ENCODE results near the gene CFAP45.
"Not testable (repeated sequence)": the region's sequence is repeated elsewhere in the genome, so short reads cannot be mapped to it uniquely, and the experiment has no call there.

Gene CFAP45

GRCh38 chr1:159904036-159904435 lies 4.1 kb upstream of the CFAP45 start:
- not testable (repeated sequence) for H3K4me3 ChIP-seq (ENCODE audit: low read depth in 1 of 5, low read length in 5 of 5); H3K36me3 ChIP-seq (ENCODE audit: control insufficient read depth in 5 of 5, insufficient read depth in 5 of 5, low read length in 5 of 5); H3K9ac ChIP-seq (ENCODE audit: low read length in 5 of 5); H3K27ac ChIP-seq (ENCODE audit: low read depth, low read length); H3K9me3 ChIP-seq (ENCODE audit: control insufficient read depth in 5 of 5, low read length in 5 of 5); H3K27me3 ChIP-seq (ENCODE audit: control insufficient read depth in 5 of 5, insufficient read depth in 4 of 5, low read length in 5 of 5)
- peaks cover 0 to 16% (median 9%) of the 10 kb centered on the region in 5 donors for H3K4me1 ChIP-seq (ENCODE audit: control insufficient read depth in 5 of 5, insufficient read depth in 5 of 5, low read length in 5 of 5)

- no peaks in the 10 kb centered on the region for H3K36me3 ChIP-seq (ENCODE audit: control insufficient read depth in 5 of 5, insufficient read depth in 5 of 5, low read length in 5 of 5)
- no peak overlapping the region for H3K9ac ChIP-seq (ENCODE audit: low read length in 5 of 5)
- peaks cover 0 to 17% (median 14%) of the 10 kb centered on the region in 5 donors for H3K4me1 ChIP-seq (ENCODE audit: control insufficient read depth in 5 of 5, insufficient read depth in 5 of 5, low read length in 5 of 5)
- H3K4me3 ChIP-seq (ENCODE audit: low read depth in 1 of 5, low read length in 5 of 5) = no peak overlapping the region
- no peaks in the 10 kb centered on the region for H3K27me3 ChIP-seq (ENCODE audit: control insufficient read depth in 5 of 5, insufficient read depth in 4 of 5, low read length in 5 of 5)
- H3K27ac ChIP-seq (ENCODE audit: low read depth, low read length) = no peak overlapping the region
- H3K9me3 ChIP-seq (ENCODE audit: control insufficient read depth in 5 of 5, low read length in 5 of 5) = no peaks in the 10 kb centered on the region
These were observed 2.6 kb upstream of the CFAP45 start for GRCh38 chr1:159902541-159902940.

- H3K36me3 ChIP-seq (ENCODE audit: control insufficient read depth in 5 of 5, insufficient read depth in 5 of 5, low read length in 5 of 5) = no peaks in the 10 kb centered on the region
- H3K4me1 ChIP-seq (ENCODE audit: control insufficient read depth in 5 of 5, insufficient read depth in 5 of 5, low read length in 5 of 5) = peaks cover 0 to 26% (median 17%) of the 10 kb centered on the region in 5 donors
- no peak overlapping the region for H3K4me3 ChIP-seq (ENCODE audit: low read depth in 1 of 5, low read length in 5 of 5)
- H3K9me3 ChIP-seq (ENCODE audit: control insufficient read depth in 5 of 5, low read length in 5 of 5) = no peaks in the 10 kb centered on the region
- H3K27me3 ChIP-seq (ENCODE audit: control insufficient read depth in 5 of 5, insufficient read depth in 4 of 5, low read length in 5 of 5) = no peaks in the 10 kb centered on the region
- no peak overlapping the region for H3K27ac ChIP-seq (ENCODE audit: low read depth, low read length)
- no peak overlapping the region for H3K9ac ChIP-seq (ENCODE audit: low read length in 5 of 5)
These were observed 893 bp upstream of the CFAP45 start for GRCh38 chr1:159900755-159901360.

- H3K27ac ChIP-seq (ENCODE audit: low read depth, low read length); H3K4me3 ChIP-seq (ENCODE audit: low read depth in 1 of 5, low read length in 5 of 5): not testable (repeated sequence)
- H3K4me1 ChIP-seq (ENCODE audit: control insufficient read depth in 5 of 5, insufficient read depth in 5 of 5, low read length in 5 of 5) = peaks cover 0 to 34% (median 28%) of the 10 kb centered on the region in 5 donors
These were observed 331 bp downstream of the CFAP45 start for GRCh38 chr1:159899634-159900033.

GRCh38 chr1:159898527-159898926 lies 1.4 kb downstream of the CFAP45 start:
- peaks cover 0 to 34% (median 28%) of the 10 kb centered on the region in 5 donors for H3K4me1 ChIP-seq (ENCODE audit: control insufficient read depth in 5 of 5, insufficient read depth in 5 of 5, low read length in 5 of 5)
- no peaks in the 10 kb centered on the region for H3K9me3 ChIP-seq (ENCODE audit: control insufficient read depth in 5 of 5, low read length in 5 of 5)
- H3K27me3 ChIP-seq (ENCODE audit: control insufficient read depth in 5 of 5, insufficient read depth in 4 of 5, low read length in 5 of 5) = no peaks in the 10 kb centered on the region
- H3K36me3 ChIP-seq (ENCODE audit: control insufficient read depth in 5 of 5, insufficient read depth in 5 of 5, low read length in 5 of 5) = no peaks in the 10 kb centered on the region
- H3K9ac ChIP-seq (ENCODE audit: low read length in 5 of 5) = no peak overlapping the region
- no peak overlapping the region for H3K27ac ChIP-seq (ENCODE audit: low read depth, low read length)
- no peak overlapping the region for H3K4me3 ChIP-seq (ENCODE audit: low read depth in 1 of 5, low read length in 5 of 5)

More at GRCh38 chr1:159899634-159900033, 331 bp downstream of the CFAP45 start:
- H3K27me3 ChIP-seq (ENCODE audit: control insufficient read depth in 5 of 5, insufficient read depth in 4 of 5, low read length in 5 of 5); H3K9ac ChIP-seq (ENCODE audit: low read length in 5 of 5); H3K36me3 ChIP-seq (ENCODE audit: control insufficient read depth in 5 of 5, insufficient read depth in 5 of 5, low read length in 5 of 5); H3K9me3 ChIP-seq (ENCODE audit: control insufficient read depth in 5 of 5, low read length in 5 of 5): not testable (repeated sequence)

GRCh38 chr1:159897962-159898361 lies 2.0 kb downstream of the CFAP45 start:
- Histone ChIP-seq H3K27me3 (ENCODE audit: control insufficient read depth in 5 of 5, insufficient read depth in 4 of 5, low read length in 5 of 5) (no peaks in the 10 kb centered on the region), H3K9ac (ENCODE audit: low read length in 5 of 5) (no peak overlapping the region), H3K9me3 (ENCODE audit: control insufficient read depth in 5 of 5, low read length in 5 of 5) (no peaks in the 10 kb centered on the region), H3K27ac (ENCODE audit: low read depth, low read length) (no peak overlapping the region), H3K4me1 (ENCODE audit: control insufficient read depth in 5 of 5, insufficient read depth in 5 of 5, low read length in 5 of 5) (peaks cover 0 to 34% (median 28%) of the 10 kb centered on the region in 5 donors), H3K36me3 (ENCODE audit: control insufficient read depth in 5 of 5, insufficient read depth in 5 of 5, low read length in 5 of 5) (no peaks in the 10 kb centered on the region), H3K4me3 (ENCODE audit: low read depth in 1 of 5, low read length in 5 of 5) (no peak overlapping the region)

- no peak overlapping the region for H3K27ac ChIP-seq (ENCODE audit: low read depth, low read length)
- H3K9me3 ChIP-seq (ENCODE audit: control insufficient read depth in 5 of 5, low read length in 5 of 5) = no peaks in the 10 kb centered on the region
These were observed 3.4 kb downstream of the CFAP45 start for GRCh38 chr1:159896546-159896930.

GRCh38 chr1:159895836-159896545 lies 4.0 kb downstream of the CFAP45 start:
- Histone ChIP-seq H3K36me3 (ENCODE audit: control insufficient read depth in 5 of 5, insufficient read depth in 5 of 5, low read length in 5 of 5) (no peaks in the 10 kb centered on the region), H3K9me3 (ENCODE audit: control insufficient read depth in 5 of 5, low read length in 5 of 5) (no peaks in the 10 kb centered on the region), H3K27me3 (ENCODE audit: control insufficient read depth in 5 of 5, insufficient read depth in 4 of 5, low read length in 5 of 5) (no peaks in the 10 kb centered on the region), H3K4me1 (ENCODE audit: control insufficient read depth in 5 of 5, insufficient read depth in 5 of 5, low read length in 5 of 5) (peaks cover 0 to 41% (median 25%) of the 10 kb centered on the region in 5 donors), H3K9ac (ENCODE audit: low read length in 5 of 5) (no peak overlapping the region), H3K4me3 (ENCODE audit: low read depth in 1 of 5, low read length in 5 of 5) (no peak overlapping the region), H3K27ac (ENCODE audit: low read depth, low read length) (no peak overlapping the region)

More at GRCh38 chr1:159896546-159896930, 3.4 kb downstream of the CFAP45 start:
- Histone ChIP-seq H3K4me1 (ENCODE audit: control insufficient read depth in 5 of 5, insufficient read depth in 5 of 5, low read length in 5 of 5) (peaks cover 0 to 36% (median 28%) of the 10 kb centered on the region in 5 donors), H3K4me3 (ENCODE audit: low read depth in 1 of 5, low read length in 5 of 5) (no peak overlapping the region), H3K36me3 (ENCODE audit: control insufficient read depth in 5 of 5, insufficient read depth in 5 of 5, low read length in 5 of 5) (no peaks in the 10 kb centered on the region), H3K27me3 (ENCODE audit: control insufficient read depth in 5 of 5, insufficient read depth in 4 of 5, low read length in 5 of 5) (no peaks in the 10 kb centered on the region), H3K9ac (ENCODE audit: low read length in 5 of 5) (no peak overlapping the region)

GRCh38 chr1:159895286-159895685 lies 4.7 kb downstream of the CFAP45 start:
- H3K9ac ChIP-seq (ENCODE audit: low read length in 5 of 5) = no peak overlapping the region
- H3K9me3 ChIP-seq (ENCODE audit: control insufficient read depth in 5 of 5, low read length in 5 of 5) = no peaks in the 10 kb centered on the region
- H3K4me1 ChIP-seq (ENCODE audit: control insufficient read depth in 5 of 5, insufficient read depth in 5 of 5, low read length in 5 of 5) = peaks cover 0 to 40% (median 22%) of the 10 kb centered on the region in 5 donors
- no peak overlapping the region for H3K4me3 ChIP-seq (ENCODE audit: low read depth in 1 of 5, low read length in 5 of 5)
- H3K27me3 ChIP-seq (ENCODE audit: control insufficient read depth in 5 of 5, insufficient read depth in 4 of 5, low read length in 5 of 5) = no peaks in the 10 kb centered on the region
- H3K36me3 ChIP-seq (ENCODE audit: control insufficient read depth in 5 of 5, insufficient read depth in 5 of 5, low read length in 5 of 5) = no peaks in the 10 kb centered on the region
- H3K27ac ChIP-seq (ENCODE audit: low read depth, low read length) = no peak overlapping the region

GRCh38 chr1:159892944-159893343 lies 7.0 kb downstream of the CFAP45 start:
- Histone ChIP-seq H3K36me3 (ENCODE audit: control insufficient read depth in 5 of 5, insufficient read depth in 5 of 5, low read length in 5 of 5) (no peaks in the 10 kb centered on the region), H3K4me1 (ENCODE audit: control insufficient read depth in 5 of 5, insufficient read depth in 5 of 5, low read length in 5 of 5) (peaks cover 6 to 44% (median 24%) of the 10 kb centered on the region in 5 donors), H3K9me3 (ENCODE audit: control insufficient read depth in 5 of 5, low read length in 5 of 5) (no peaks in the 10 kb centered on the region), H3K4me3 (ENCODE audit: low read depth in 1 of 5, low read length in 5 of 5) (no peak overlapping the region), H3K9ac (ENCODE audit: low read length in 5 of 5) (no peak overlapping the region), H3K27me3 (ENCODE audit: control insufficient read depth in 5 of 5, insufficient read depth in 4 of 5, low read length in 5 of 5) (no peaks in the 10 kb centered on the region), H3K27ac (ENCODE audit: low read depth, low read length) (no peak overlapping the region)
